OCI-LY1 (cell line): Measurements from ENCODE around the gene NBPF9.
"Not testable (repeated sequence)": the region's sequence is repeated elsewhere in the genome, so short reads cannot be mapped to it uniquely, and the experiment has no call there.

Experiments
- H2AFZ ChIP-seq: fragments of 200-600 bp; sonication (generic), shearing (Covaris generic); 2 replicates; pipeline ENCODE4 v1.6.0; 2014; ENCODE audit warnings: antibody characterized with exemption, mild to moderate bottlenecking, low read length
- H3F3A ChIP-seq: fragments of 200-600 bp; sonication (generic), shearing (Covaris generic); 2 replicates; pipeline ENCODE4 v1.6.0; 2014; ENCODE audit warnings: mild to moderate bottlenecking, antibody characterized with exemption, low read length, moderate library complexity; ENCODE audit not compliant: insufficient read depth
- H3K27ac ChIP-seq: fragments of 200-600 bp; sonication (generic); 2 replicates; pipeline ENCODE4 v1.5.1; 2014; ENCODE audit warnings: low read length, mixed run types, mild to moderate bottlenecking, low read depth; ENCODE audit not compliant: poor library complexity, severe bottlenecking
- H3K27me3 ChIP-seq: fragments of 200-600 bp; sonication (generic); 2 replicates; pipeline ENCODE4 v1.6.0; 2014; ENCODE audit warnings: antibody characterized with exemption, mild to moderate bottlenecking, low read length, moderate library complexity; ENCODE audit not compliant: insufficient read depth
- H3K36me3 ChIP-seq: fragments of 200-600 bp; sonication (generic); 2 replicates; pipeline ENCODE4 v1.6.1; 2014; ENCODE audit warnings: mild to moderate bottlenecking, antibody characterized with exemption, low read length, moderate library complexity, mixed read lengths; ENCODE audit not compliant: insufficient read depth
- H3K4me1 ChIP-seq: fragments of 200-600 bp; sonication (generic); 2 replicates; pipeline ENCODE4 v1.5.1; 2014; ENCODE audit warnings: mild to moderate bottlenecking, low read length, moderate library complexity; ENCODE audit not compliant: insufficient read depth, severe bottlenecking
- H3K4me2 ChIP-seq: fragments of 200-600 bp; sonication (generic), shearing (Covaris generic); 2 replicates; pipeline ENCODE4 v1.6.1; 2014; ENCODE audit warnings: low read length
- H3K4me3 ChIP-seq: fragments of 200-600 bp; sonication (generic); 2 replicates; pipeline ENCODE4 v1.5.1; 2014; ENCODE audit warnings: low read length, low read depth, mild to moderate bottlenecking, mixed read lengths; ENCODE audit not compliant: poor library complexity, severe bottlenecking
- H3K79me2 ChIP-seq: fragments of 200-600 bp; shearing (Covaris generic); 2 replicates; pipeline ENCODE4 v1.6.1; 2016; ENCODE audit warnings: mixed run types, low read length, mixed read lengths; ENCODE audit not compliant: insufficient read depth
- H3K9ac ChIP-seq: fragments of 200-600 bp; sonication (generic), shearing (Covaris generic); 2 replicates; pipeline ENCODE4 v1.6.1; 2014; ENCODE audit warnings: mild to moderate bottlenecking, low read length, mixed read lengths
- H3K9me2 ChIP-seq: fragments of 200-600 bp; sonication (generic), shearing (Covaris generic); 2 replicates; pipeline ENCODE4 v1.6.1; 2014; ENCODE audit warnings: low read depth, mild to moderate bottlenecking, low read length, mixed read lengths
- H3K9me3 ChIP-seq: fragments of 200-600 bp; shearing (Covaris generic); 2 replicates; pipeline ENCODE4 v1.6.1; 2014; ENCODE audit warnings: low read length, mixed read lengths
- H4K20me1 ChIP-seq: fragments of 200-600 bp; sonication (generic), shearing (Covaris generic); 2 replicates; pipeline ENCODE4 v1.6.0; 2016; ENCODE audit warnings: mild to moderate bottlenecking, low read length; ENCODE audit not compliant: insufficient read depth

The NBPF9 gene

GRCh38 chr1:149123948-149124926, 20.9 kb upstream of the NBPF9 start:
- not testable (repeated sequence) for H3F3A ChIP-seq, H3K9ac ChIP-seq, H3K27ac ChIP-seq, H3K79me2 ChIP-seq, H3K4me2 ChIP-seq, H4K20me1 ChIP-seq, H3K9me2 ChIP-seq, H3K4me1 ChIP-seq, H3K36me3 ChIP-seq, H3K27me3 ChIP-seq, H3K4me3 ChIP-seq, H3K9me3 ChIP-seq, H2AFZ ChIP-seq

DNA sequence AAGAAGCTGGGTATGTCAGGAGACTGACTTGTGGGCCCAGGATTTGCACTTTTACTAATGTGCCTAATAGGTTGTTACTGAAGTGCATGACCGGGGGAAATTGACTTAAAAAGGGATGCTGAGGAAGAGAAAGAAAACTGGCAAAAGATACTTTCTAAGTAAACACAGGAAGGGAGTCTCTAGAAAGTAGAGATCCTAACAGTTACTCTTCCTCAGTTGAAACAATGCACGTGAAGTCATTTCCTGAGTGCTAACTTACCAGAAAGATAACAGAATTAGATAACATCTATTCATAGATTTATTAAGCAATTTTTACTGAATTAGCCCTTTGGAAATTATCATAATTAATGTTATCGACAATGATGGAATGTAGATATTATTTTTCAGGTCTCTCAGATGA, 9.5 kb upstream of the NBPF9 start:
- H3K36me3 ChIP-seq, H3K9me3 ChIP-seq, H3K4me3 ChIP-seq, H3K79me2 ChIP-seq, H2AFZ ChIP-seq, H4K20me1 ChIP-seq, H3F3A ChIP-seq, H3K4me1 ChIP-seq, H3K27ac ChIP-seq, H3K9me2 ChIP-seq, H3K9ac ChIP-seq, H3K4me2 ChIP-seq, H3K27me3 ChIP-seq: not testable (repeated sequence)

DNA sequence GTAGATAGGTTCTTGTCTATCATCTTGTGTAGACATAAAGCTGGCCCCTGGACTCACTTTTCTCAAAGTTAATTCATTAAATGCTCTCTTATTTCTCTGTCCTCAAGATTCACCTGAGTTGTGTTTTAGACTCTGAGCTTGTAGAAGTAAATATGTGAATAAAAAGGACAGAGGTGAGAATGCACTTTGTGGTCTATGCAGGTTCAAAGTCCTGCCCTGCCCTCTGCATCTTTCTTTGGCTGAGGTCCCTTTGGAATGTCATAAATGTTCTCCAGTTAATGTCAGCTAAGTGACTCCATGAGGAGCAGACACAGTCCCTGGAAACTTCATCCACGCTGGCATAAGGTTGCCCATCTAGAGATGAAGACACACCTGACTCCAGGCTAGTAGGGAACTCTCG, 7.0 kb upstream of the NBPF9 start:
- H3K4me3 ChIP-seq, H3K9ac ChIP-seq, H3K9me3 ChIP-seq, H3K27me3 ChIP-seq, H3K4me1 ChIP-seq, H3K4me2 ChIP-seq, H3K9me2 ChIP-seq, H2AFZ ChIP-seq, H3K27ac ChIP-seq, H3K79me2 ChIP-seq, H3K36me3 ChIP-seq, H4K20me1 ChIP-seq, H3F3A ChIP-seq: not testable (repeated sequence)

- H3K79me2 ChIP-seq, H4K20me1 ChIP-seq, H3K36me3 ChIP-seq, H3K27me3 ChIP-seq, H2AFZ ChIP-seq, H3K27ac ChIP-seq, H3K9ac ChIP-seq, H3K9me3 ChIP-seq, H3K4me1 ChIP-seq, H3K9me2 ChIP-seq, H3F3A ChIP-seq: not testable (repeated sequence)
- Histone ChIP-seq H3K4me3 (peak overlapping the region; percentile 55), H3K4me2 (peak overlapping the region; percentile 32; the same call in 1 of the 2 replicates)
Measured at GRCh38 chr1:149102574-149102973, 777 bp downstream of the NBPF9 start.

DNA sequence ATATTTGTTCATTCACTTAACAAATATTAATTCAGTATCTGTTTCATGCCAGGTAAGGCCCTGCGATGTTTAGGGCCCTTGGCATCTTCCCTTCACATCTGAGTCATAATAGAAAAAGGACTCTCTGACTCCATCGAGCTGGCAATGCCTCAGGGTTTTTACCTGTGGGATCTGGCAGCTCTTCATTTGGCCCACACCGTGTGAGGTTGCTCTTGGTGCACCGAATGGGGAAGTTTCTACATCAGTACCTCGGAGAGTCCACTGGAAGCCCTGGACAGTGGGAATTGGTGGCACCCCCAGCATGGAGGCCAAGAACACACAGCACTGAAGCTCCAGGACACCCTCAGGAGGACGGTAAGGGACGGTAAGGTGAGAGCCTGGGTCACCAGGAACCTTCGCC, 5.1 kb downstream of the NBPF9 start:
- H3K27ac ChIP-seq, H3K4me1 ChIP-seq, H3F3A ChIP-seq, H3K4me2 ChIP-seq, H3K9me3 ChIP-seq, H3K9me2 ChIP-seq, H3K9ac ChIP-seq, H3K4me3 ChIP-seq, H3K27me3 ChIP-seq, H4K20me1 ChIP-seq, H2AFZ ChIP-seq, H3K36me3 ChIP-seq, H3K79me2 ChIP-seq: not testable (repeated sequence)

GRCh38 chr1:149093155-149093554, 10.2 kb downstream of the NBPF9 start:
- not testable (repeated sequence) for H3K27ac ChIP-seq

DNA sequence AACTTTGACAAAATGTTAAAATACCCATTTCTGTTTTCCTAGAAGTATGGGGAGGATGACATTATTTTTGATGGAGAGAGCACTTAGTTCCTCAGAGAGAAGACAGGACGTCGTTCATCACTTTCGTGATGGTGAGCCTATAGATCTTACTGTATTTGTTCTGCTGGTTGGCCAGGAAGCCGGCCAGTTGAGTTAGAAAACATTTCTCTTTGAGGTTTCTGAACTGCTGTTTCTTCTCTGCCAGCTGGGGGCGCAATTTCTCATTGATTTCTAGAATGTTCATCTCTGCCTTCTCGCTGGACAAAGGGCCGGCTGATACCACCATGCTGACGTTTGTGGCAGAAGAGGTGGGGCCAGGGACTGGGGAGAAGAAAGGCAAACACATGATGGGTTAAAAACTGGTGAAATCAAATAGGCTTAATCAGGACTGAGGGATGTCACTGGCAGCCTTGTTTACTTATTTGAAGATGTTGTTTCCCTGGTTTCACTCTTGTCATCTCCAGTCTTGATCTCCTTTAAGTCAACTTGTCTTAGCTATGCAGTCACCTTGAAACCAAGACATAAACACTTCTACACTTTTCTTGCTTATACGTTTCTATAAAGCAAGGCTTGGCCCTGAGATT, 27.7 kb downstream of the NBPF9 start:
- not testable (repeated sequence) for H3K9me3 ChIP-seq, H3K9me2 ChIP-seq, H3F3A ChIP-seq, H3K27me3 ChIP-seq, H3K27ac ChIP-seq, H3K36me3 ChIP-seq, H3K79me2 ChIP-seq, H3K9ac ChIP-seq, H3K4me2 ChIP-seq, H4K20me1 ChIP-seq, H2AFZ ChIP-seq, H3K4me1 ChIP-seq, H3K4me3 ChIP-seq

More at GRCh38 chr1:149093155-149093554, 10.2 kb downstream of the NBPF9 start:
- H3K4me1 ChIP-seq, H3K9me2 ChIP-seq, H3F3A ChIP-seq, H3K4me3 ChIP-seq, H2AFZ ChIP-seq, H3K36me3 ChIP-seq, H3K9me3 ChIP-seq, H3K79me2 ChIP-seq, H3K27me3 ChIP-seq, H3K4me2 ChIP-seq, H3K9ac ChIP-seq, H4K20me1 ChIP-seq: not testable (repeated sequence)
